ENCODE data around the gene CCDC141.
A peak's percentile ranks its signal among the peaks of the same experiment; 100 is the strongest.
"Not testable (repeated sequence)": the region's sequence is repeated elsewhere in the genome, so short reads cannot be mapped to it uniquely, and the experiment has no call there.

The CCDC141 gene

DNA sequence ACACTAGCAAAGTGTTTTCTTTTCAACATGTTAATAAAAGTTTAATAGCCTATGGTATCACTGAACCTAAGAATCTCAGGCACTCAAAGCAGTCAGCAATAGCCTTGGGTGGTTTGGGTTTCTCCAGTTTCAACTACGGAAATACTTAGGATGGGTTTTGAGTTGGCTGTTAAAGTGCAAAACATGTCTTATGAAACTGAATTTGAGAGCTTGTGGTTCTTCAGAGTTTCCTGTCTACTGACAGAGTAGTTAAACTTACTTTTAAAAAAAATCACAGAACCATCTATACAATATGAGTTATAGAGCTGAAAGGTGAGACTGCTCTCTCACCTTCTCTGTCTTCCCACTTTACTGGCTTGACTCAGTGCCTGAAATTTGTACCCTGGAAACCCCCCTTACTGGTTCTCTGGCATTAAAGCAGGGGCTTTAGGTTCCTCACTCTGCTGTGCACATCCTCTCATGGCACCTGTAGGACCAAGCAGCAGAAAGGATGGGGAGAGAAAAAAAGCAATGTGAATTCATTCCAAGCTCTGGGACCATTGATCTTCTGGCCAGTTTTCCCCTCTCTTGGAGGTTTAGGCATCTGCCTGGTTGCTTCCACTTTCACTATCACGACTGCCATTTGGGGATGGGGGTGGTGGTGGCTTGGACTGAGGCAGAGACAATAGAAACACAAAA lies 18.1 kb downstream of the CCDC141 start:
- peak; percentile 85 for DNase-seq

DNA sequence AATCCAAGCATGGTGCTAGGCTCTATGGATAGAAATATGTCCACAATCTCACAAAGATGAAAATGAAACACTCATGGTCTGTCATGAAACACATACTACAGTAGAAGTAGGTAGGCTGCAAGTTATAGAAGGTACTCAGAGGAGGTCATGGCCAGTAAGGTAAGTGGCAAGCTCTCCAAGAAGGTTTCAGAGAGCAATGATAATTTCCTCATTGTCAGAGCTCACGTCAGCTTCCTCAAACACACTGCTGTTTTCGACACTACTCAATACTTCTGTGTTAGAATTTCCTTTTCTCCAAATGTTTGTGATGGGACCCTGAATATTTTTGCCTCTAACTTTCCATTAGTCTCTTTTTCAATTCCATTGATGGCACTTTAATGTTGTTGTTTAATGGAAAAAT lies 25.5 kb downstream of the CCDC141 start:
- no peak for DNase-seq

GRCh38 chr2:179022685-179023084 lies 27.3 kb downstream of the CCDC141 start:
- DNase-seq = no peak

GRCh38 chr2:179021258-179021657 lies 28.7 kb downstream of the CCDC141 start:
- DNase-seq = no peak

GRCh38 chr2:179020156-179020750 lies 29.7 kb downstream of the CCDC141 start:
- peak; percentile 61 for DNase-seq

DNA sequence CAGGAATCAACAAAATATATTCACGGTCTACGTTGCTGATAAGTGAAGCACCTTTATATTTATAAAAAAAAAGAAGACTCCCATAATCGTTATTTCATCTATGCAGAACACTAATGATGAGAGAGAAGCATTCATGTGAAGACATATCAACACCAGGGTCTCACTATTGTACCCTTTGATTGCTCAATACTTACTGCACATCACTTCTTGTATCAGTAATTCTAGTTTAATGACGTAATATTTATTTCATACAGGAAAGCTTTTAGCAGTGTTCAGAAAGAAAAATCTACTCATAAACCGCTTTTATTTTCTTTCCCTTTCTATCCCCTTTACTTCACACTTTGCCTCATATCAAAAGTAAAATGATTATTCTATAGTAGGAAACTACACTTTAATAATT lies 30.7 kb downstream of the CCDC141 start:
- DNase-seq = no peak

DNA sequence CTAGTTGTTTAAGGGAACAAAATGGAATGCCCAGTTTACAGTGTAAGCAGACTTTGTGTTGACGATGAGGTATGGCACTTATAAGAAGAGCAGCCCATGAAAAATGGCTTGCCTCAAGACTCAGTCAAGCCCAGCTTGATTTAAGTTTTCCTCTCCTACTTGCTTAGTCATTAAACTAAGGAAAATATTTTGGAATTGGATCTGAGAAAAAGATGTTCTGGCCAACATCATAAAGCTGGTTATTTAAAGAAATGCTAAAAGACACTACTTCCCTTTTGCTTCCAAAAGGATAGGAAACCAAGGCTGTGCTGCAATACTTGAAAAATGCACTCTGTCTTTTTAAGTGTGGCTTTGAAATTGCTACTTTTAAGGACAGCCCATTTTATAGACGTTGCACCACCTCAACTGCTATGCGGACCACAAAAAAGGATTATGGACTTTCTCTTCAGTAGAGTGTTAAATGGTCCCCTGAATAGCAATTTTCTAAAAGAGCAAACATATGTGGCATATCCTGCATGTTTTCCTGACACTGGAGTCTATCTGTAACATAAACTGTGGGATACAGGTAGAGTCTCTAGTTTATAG lies 32.1 kb downstream of the CCDC141 start:
- DNase-seq = no peak

DNA sequence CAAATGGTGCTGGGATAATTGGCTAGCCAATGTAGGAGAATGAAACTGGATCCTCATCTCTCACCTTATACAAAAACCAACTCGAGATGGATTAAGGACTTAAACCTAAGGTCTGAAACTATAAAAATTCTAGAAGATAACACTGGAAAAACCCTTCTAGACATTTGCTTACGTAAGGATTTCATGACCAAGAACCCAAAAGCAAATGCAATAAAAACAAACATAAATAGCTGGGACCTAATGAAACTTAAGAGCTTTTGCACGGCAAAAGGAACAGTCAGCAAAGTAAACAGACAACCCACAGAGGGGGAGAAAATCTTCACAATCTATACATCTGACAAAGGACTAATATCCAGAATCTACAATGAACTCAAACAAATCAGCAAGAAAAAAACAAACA lies 35.7 kb downstream of the CCDC141 start:
- not testable (repeated sequence) for DNase-seq

DNA sequence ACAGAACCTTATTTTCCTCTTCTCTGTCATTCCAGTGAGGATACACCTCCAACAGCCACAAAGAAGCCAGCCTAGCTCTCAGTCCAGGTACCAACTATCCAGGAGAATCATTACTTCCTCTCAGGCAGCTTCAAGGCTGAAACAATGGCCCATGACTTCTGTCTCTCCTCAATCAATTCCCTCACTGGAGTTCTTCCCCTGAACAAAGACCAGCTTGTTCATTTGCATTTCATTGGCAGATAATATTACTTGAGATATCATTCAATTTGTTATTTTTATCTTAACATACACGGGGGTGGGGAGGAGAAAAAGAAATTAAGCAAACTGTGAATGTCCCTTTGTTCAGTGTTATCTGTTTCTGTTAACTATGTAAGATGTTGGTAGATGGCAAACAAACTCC lies 44.0 kb downstream of the CCDC141 start:
- DNase-seq = no peak

- no peak for DNase-seq
These were observed 50.5 kb downstream of the CCDC141 start for GRCh38 chr2:178999476-178999875.

DNA sequence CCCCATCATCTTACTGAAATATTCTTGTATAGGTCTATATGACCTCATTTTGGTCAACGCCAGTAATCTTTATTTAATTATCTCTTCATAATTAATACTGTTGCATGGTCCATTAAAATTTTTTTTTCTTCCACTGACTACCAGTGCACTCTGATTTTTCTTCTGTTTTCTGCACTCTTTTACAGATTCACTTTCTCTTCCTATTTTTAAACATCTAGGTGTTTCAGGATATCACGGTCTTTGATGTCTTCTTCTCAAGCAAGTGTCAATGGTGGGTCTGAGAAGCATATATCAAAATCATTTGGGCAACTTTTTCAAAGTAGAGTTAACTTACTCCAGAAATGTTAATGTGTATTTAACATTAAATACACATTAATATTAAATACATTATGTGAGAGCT lies 51.4 kb downstream of the CCDC141 start:
- DNase-seq = no peak

- DNase-seq = no peak
These were observed 52.5 kb downstream of the CCDC141 start for GRCh38 chr2:178997477-178997876.

DNA sequence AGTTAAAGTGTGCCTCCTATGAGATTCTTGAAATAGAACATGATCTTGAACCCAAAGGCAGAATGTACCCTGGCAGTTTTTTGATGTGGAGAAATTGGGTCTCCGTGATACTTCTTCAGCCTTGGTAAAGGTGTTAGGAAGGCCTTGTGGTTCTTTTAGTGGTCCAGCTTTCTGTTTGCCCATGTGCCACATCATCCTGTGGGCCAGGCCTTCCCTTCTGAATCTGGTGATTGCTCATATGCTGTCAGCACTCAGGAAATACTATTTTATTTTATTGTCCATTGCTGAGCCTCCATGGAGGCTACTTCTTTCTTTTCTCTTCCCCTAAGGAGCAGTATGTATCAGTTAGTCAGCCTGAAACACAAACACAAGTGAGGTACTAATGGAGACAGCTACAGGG lies 52.9 kb downstream of the CCDC141 start:
- DNase-seq = no peak

DNA sequence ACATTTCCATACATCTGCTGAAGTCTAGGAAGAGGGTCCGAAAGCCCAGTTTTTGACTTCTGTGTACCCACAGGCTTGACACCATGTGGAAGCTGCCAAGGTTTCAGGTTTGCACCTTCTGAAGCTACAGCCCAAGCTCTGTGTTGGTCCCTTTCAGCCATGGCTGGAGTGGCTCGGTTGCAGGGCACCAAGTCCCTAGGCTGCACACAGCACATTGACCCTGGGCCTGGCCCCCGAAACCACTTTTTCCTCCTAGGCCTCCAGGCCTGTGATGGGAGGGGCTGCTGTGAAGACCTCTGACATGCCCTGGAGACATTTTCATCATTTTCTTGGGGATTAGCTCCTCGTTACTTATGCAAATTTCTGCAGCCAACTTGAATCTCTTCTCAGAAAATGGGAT lies 55.7 kb downstream of the CCDC141 start:
- no peak for DNase-seq

DNA sequence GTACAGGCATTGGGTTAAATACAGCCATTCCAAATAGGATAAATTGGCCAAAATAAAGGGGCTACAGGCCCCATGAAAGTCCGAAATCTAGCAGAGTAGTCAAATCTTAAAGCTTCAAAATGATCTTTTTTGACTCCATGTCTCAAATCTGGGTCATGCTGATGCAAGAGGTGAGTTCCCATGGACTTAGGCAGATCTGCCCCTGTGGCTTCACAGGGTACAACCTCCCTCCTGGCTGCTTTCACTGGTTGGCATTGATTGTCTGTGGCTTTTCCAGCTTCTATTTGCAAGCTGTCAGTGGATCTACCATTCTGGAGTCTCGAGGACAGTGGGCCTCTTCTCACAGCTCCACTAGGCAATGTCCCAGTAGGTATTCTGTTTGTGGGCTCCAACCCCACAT lies 56.1 kb downstream of the CCDC141 start:
- no peak for DNase-seq

DNA sequence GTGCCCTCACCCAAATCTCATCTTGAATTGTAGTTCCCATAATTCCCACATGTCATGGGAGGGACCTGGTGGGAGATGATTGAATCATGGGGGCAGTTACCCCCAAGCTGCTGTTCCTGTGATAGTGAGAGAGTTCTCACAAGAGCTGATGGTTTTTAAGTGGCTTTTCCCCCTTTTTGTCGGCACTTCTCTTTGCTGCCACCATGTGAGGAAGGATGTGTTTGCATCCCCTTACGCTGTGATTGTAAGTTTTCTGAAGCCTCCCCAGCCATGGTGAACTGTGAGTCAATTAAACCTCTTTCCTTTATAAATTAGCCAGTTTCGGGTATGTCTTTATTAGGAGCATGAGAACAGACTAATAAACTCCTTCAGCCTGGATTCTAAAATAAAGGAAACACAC lies 57.2 kb downstream of the CCDC141 start:
- peak; percentile 8 for DNase-seq

DNA sequence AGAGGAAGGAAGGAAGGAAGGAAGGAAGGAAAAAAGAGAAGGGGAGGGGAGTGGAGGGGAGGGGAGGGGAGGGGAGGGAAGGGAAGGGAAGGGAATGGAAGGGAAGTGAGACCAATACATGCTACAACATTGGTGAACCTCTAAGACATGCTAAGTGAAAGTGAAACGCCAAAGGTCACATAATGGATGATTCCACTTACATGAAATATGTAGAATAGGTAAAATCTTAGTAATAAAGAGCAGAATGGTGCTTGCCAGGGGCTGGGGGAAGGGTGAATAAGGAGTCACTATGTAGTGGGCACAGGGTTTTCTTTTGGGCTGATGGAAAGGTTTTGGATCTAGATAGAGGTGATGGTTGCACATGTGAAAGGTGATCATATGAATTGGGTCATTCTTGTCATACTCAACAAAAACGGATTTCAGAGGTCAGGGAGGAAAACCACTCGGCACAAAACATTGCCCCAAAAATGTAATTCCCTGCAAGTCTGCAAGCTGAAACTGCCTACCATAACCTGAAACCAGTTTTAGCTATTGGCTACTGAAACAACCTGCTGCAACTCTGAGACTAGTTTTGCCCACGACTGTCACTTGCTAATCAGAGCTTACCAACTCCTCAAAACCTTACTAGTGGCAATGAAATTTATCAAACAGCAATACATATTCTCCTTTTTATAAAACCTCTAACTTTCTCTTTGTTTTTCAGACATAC lies 59.2 kb downstream of the CCDC141 start:
- DNase-seq = peak; percentile 37

- not testable (repeated sequence) for DNase-seq
These were observed 60.5 kb downstream of the CCDC141 start for GRCh38 chr2:178989424-178989823.

DNA sequence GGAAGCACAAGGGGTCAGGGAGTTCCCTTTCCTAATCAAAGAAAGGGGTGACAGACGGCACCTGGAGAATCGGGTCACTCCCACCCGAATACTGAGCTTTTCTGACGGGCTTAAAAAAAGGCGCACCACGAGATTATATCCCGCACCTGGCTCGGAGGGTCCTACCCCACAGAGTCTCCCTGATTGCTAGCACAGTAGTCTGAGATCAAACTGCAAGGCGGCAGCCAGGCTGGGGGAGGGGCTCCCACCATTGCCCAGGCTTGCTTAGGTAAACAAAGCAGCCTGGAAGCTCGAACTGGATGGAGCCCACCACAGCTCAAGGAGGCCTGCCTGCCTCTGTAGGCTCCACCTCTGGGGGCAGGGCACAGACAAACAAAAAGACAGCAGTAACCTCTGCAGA lies 67.3 kb downstream of the CCDC141 start:
- not testable (repeated sequence) for DNase-seq

- no peak for DNase-seq
These were observed 69.1 kb downstream of the CCDC141 start for GRCh38 chr2:178980815-178981214.

DNA sequence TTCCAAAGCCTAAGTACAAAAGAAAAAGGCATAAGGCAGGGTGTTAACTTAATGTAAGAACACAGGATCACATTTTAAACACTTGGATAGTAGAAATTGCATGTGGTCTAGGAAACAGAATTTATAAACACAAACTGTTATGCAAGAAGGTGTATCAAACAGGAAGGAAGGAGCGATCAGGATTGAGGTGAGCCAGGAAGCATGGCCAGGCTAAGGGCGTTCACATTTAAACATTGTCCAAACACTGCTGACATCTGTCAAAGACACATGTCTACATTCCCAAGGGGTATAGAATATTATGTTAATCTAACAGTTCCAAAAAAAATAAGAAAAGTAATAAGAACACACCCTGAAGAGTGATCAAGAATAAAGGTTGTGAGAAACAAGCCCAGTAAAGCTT lies 71.3 kb downstream of the CCDC141 start:
- no peak for DNase-seq

DNA sequence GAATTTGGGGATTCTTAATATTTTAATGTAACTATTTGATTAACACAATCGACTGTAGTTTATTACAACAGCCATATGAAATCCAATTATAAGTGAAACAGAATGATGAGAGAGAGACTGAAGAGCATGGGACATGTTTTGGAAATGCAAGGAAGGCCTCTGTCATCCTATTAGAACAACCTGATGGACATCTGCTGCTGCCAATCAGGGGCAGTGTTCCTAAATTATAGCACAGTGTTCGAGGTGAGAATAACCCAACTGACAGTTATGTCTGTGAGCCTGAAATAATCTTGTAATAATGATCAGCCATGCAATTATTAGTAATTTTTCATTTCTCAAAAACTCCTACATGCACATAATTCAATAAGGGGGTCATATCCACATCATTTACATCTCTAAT lies 73.6 kb downstream of the CCDC141 start:
- no peak for DNase-seq

DNA sequence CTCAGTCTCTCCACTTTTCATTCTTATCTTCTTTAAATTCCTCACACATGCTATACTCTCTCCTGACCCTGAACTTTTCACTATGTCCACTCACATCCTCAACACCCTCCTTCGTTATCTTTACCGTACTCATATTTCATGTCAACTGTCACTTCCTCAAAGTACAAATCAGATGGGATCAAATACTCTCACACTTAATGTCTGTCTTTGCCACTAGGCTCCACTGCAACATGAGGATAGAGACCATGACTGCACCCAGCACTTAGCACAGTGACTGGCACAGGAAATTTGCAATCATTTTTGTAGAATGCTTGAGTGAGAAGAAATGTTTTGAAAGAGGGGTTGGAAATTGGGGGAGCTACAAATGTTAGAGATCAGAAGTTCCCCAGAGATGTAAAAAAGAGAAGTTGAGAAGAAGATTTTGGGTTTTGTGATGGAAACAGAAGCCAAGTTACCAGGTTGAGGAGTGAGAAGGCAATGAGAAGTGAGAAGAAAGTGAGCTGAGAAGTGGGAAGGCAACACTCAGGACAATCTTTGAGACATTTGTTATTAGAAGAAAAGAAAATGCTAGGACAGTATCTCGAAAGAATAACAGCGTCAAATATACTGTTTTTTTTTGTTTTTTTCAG lies 87.0 kb downstream of the CCDC141 start:
- DNase-seq = no peak

DNA sequence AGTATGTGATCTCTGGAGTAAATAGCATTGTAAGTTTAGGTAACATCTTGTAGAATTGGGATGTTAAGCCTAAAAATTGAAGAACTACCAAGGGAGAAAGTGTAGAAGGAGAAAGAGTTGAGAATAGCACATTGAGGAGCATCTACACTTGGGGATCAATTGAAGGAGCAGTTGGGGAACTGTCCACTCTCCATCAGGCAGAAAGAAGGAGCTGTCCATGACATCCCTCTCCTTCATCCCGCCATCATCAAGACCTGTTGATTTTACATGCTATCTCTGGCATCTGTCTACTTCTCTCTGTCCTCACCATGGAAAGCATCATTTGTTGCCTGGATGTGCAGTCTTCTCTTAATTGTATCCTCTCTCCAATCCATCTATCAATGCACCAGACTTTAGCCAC lies 87.8 kb downstream of the CCDC141 start:
- no peak for DNase-seq
